Measurements from ENCODE around the gene PDK1.

The PDK1 gene

GRCh38 chr2:172639823-172640222 is 83.9 kb downstream of the PDK1 start:
- no peak for DNase-seq (ENCODE audit: low read depth in 2 of 2)

- DNase-seq (ENCODE audit: low read depth in 2 of 2): no peak
Observed at GRCh38 chr2:172640389-172640788, 84.5 kb downstream of the PDK1 start.

GRCh38 chr2:172642301-172643020 is 86.6 kb downstream of the PDK1 start:
- no peak for DNase-seq (ENCODE audit: low read depth in 2 of 2)

- peak; percentile 9 to 13 for DNase-seq (ENCODE audit: low read depth in 2 of 2)
Observed at GRCh38 chr2:172643142-172643541, 87.3 kb downstream of the PDK1 start.

- DNase-seq (ENCODE audit: low read depth in 2 of 2): no peak
Observed at GRCh38 chr2:172647439-172647838, 91.5 kb downstream of the PDK1 start.

GRCh38 chr2:172655091-172655837 is 99.4 kb downstream of the PDK1 start:
- no peak for DNase-seq (ENCODE audit: low read depth in 2 of 2)

- DNase-seq (ENCODE audit: low read depth in 2 of 2): no peak
Observed at GRCh38 chr2:172655838-172656573, 100.1 kb downstream of the PDK1 start.

Data from stimulated activated CD8-positive, alpha-beta memory T cell treated with anti-CD3 and anti-CD28 coated beads, Interleukin-15, amount 100 ng/mL, for 48 hours (primary cell).